ENCODE measurements around the gene C1orf116.

DNA sequence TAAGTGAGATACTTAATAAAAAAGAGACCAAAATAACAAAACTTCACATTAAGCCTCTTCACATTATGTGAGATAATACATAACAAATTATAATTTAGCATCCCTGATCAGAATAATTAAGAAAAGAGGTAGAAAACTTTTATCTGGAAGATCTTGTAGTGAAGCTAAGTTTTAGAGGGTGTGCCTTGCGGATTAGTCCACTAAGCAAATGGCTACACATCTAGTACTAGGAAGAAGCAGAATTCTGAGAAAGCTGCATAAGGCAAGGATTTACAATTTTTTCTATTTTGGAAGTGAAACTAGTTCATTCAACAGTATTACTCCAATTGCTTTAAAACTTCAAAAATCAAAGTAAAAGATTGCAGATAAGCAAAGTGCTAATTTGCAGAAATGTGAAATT is 14.9 kb upstream of the C1orf116 start:
- TF ChIP-seq SP1 (IDR thresholded peaks at IDR 0.05) (no peak), CTCF (IDR thresholded peaks at IDR 0.05; ENCODE audit: low read depth, low read length, missing input control) (no peak), EGR1 (IDR thresholded peaks at IDR 0.05; ENCODE audit: low read depth in 2 of 2) (no peak), GABPA (IDR thresholded peaks at IDR 0.05 in 1 of 2, conservative IDR thresholded peaks at IDR 0.05 in 1 of 2) (no peak), YY1 (IDR thresholded peaks at IDR 0.05) (no peak), HNF4A (conservative IDR thresholded peaks at IDR 0.05) (no peak)
- TF ChIP-seq, protein P1, sequence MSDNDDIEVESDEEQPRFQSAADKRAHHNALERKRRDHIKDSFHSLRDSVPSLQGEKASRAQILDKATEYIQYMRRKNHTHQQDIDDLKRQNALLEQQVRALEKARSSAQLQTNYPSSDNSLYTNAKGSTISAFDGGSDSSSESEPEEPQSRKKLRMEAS (IDR thresholded peaks at IDR 0.05), result no peak
- TF ChIP-seq, protein P2, sequence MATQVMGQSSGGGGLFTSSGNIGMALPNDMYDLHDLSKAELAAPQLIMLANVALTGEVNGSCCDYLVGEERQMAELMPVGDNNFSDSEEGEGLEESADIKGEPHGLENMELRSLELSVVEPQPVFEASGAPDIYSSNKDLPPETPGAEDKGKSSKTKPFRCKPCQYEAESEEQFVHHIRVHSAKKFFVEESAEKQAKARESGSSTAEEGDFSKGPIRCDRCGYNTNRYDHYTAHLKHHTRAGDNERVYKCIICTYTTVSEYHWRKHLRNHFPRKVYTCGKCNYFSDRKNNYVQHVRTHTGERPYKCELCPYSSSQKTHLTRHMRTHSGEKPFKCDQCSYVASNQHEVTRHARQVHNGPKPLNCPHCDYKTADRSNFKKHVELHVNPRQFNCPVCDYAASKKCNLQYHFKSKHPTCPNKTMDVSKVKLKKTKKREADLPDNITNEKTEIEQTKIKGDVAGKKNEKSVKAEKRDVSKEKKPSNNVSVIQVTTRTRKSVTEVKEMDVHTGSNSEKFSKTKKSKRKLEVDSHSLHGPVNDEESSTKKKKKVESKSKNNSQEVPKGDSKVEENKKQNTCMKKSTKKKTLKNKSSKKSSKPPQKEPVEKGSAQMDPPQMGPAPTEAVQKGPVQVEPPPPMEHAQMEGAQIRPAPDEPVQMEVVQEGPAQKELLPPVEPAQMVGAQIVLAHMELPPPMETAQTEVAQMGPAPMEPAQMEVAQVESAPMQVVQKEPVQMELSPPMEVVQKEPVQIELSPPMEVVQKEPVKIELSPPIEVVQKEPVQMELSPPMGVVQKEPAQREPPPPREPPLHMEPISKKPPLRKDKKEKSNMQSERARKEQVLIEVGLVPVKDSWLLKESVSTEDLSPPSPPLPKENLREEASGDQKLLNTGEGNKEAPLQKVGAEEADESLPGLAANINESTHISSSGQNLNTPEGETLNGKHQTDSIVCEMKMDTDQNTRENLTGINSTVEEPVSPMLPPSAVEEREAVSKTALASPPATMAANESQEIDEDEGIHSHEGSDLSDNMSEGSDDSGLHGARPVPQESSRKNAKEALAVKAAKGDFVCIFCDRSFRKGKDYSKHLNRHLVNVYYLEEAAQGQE (IDR thresholded peaks at IDR 0.05), result no peak
